ENCODE results near the gene TNS3. TPM values are rescaled to one million over a fixed set of nuclear protein-coding genes. Genes with fewer than 3 reads are reported as not detected.

TNS3 gene
- total and polyA plus RNA-seq, 7 donors = 17.4 to 43.8 (median 28.8) TPM

DNA sequence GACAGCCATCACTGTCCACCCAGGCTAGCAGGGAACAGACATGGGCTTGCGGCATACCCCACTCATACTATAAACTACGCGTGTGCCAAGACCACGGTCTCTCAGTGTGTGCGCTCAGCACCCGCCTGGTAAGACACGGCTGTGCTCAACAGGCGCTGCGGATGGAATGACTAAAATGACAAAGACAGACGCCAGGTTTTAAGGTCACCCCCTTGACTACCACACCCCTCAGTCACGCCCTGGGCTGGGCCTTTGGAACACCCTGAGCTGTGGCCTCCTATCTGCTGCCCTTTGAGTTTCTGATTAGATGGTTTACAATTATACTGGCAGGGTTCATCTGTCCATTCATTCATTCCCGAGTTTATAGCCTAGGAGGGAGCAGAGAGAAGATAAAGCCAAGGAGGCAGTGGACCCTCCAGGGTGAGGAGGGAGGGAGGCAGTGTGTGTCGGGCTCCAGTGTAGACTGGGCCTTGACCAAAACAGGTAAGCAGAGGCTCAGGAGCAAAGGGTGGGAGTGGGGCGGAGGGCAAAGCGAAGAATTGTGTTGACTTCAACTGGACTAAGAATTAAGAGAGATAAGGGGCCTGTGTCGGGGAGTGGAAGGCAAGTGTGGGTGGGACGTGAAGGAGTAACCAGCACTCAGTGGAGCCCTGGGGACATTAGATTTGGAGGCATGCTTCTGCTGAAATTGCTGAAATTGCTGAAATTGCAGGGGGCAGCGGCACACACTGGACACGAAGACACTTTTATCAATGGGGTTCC is 35.0 kb downstream of the TNS3 start:
- Histone ChIP-seq H3K4me3 (no peak overlapping the region), H3K27me3 (no peaks in the 10 kb centered on the region), H3K27ac (no peak overlapping the region), H3K36me3 (no peaks in the 10 kb centered on the region), H3K9me3 (no peaks in the 10 kb centered on the region), H3K4me1 (peaks cover 0 to 16% (median 6%) of the 10 kb centered on the region in 4 donors)
- WGBS, 2 donors = 34 to 75% methylated on average over 19 of the region's 19 CpGs
- DNase-seq = no peak
- intact Hi-C loops (cut with DNase I) = no loop called here
- TF ChIP-seq POLR2A (IDR thresholded peaks at IDR 0.05) (no peak), POLR2AphosphoS5 (IDR thresholded peaks at IDR 0.05) (no peak), EP300 (IDR thresholded peaks at IDR 0.05) (no peak)
- TF ChIP-seq, protein P1, sequence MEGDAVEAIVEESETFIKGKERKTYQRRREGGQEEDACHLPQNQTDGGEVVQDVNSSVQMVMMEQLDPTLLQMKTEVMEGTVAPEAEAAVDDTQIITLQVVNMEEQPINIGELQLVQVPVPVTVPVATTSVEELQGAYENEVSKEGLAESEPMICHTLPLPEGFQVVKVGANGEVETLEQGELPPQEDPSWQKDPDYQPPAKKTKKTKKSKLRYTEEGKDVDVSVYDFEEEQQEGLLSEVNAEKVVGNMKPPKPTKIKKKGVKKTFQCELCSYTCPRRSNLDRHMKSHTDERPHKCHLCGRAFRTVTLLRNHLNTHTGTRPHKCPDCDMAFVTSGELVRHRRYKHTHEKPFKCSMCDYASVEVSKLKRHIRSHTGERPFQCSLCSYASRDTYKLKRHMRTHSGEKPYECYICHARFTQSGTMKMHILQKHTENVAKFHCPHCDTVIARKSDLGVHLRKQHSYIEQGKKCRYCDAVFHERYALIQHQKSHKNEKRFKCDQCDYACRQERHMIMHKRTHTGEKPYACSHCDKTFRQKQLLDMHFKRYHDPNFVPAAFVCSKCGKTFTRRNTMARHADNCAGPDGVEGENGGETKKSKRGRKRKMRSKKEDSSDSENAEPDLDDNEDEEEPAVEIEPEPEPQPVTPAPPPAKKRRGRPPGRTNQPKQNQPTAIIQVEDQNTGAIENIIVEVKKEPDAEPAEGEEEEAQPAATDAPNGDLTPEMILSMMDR (IDR thresholded peaks at IDR 0.05) = no peak

- H3K9me3 ChIP-seq = no peaks in the 10 kb centered on the region
- TF ChIP-seq, protein P1 (IDR thresholded peaks at IDR 0.05) = no peak
- TF ChIP-seq POLR2A (IDR thresholded peaks at IDR 0.05) (no peak), EP300 (IDR thresholded peaks at IDR 0.05) (no peak), POLR2AphosphoS5 (IDR thresholded peaks at IDR 0.05) (no peak)
- H3K27ac ChIP-seq = no peak overlapping the region
- no peak overlapping the region for H3K4me3 ChIP-seq
- no peaks in the 10 kb centered on the region for H3K27me3 ChIP-seq
- no peak for DNase-seq
- H3K4me1 ChIP-seq = peaks cover 0 to 9% (median 2%) of the 10 kb centered on the region in 4 donors
- WGBS, 2 donors = 90 to 95% methylated on average over 14 of the region's 14 CpGs
- H3K36me3 ChIP-seq = no peaks in the 10 kb centered on the region
- intact Hi-C loops (cut with DNase I) = no loop called here
Measured at GRCh38 chr7:47546171-47546570, 35.7 kb downstream of the TNS3 start.

GRCh38 chr7:47544416-47544815 is 37.5 kb downstream of the TNS3 start:
- H3K27me3 ChIP-seq = no peaks in the 10 kb centered on the region
- H3K4me3 ChIP-seq = no peak overlapping the region
- peaks cover 0 to 7% (median 2%) of the 10 kb centered on the region in 4 donors for H3K4me1 ChIP-seq
- no peaks in the 10 kb centered on the region for H3K36me3 ChIP-seq
- H3K9me3 ChIP-seq = no peaks in the 10 kb centered on the region
- no peak for DNase-seq
- H3K27ac ChIP-seq = no peak overlapping the region
- WGBS, 2 donors = 74 to 88% methylated on average over 3 of the region's 3 CpGs
- no peak for TF ChIP-seq POLR2A (IDR thresholded peaks at IDR 0.05)
- intact Hi-C loops (cut with DNase I) = no loop called here

GRCh38 chr7:47543714-47544113 is 38.2 kb downstream of the TNS3 start:
- intact Hi-C loops (cut with DNase I) = no loop called here
- no peak for DNase-seq
- peaks cover 0 to 10% (median 5%) of the 10 kb centered on the region in 4 donors for H3K4me1 ChIP-seq
- H3K27me3 ChIP-seq = no peaks in the 10 kb centered on the region
- no peaks in the 10 kb centered on the region for H3K9me3 ChIP-seq
- H3K36me3 ChIP-seq = no peaks in the 10 kb centered on the region
- no peak overlapping the region for H3K4me3 ChIP-seq
- H3K27ac ChIP-seq = no peak overlapping the region
- TF ChIP-seq POLR2AphosphoS5 (IDR thresholded peaks at IDR 0.05) (no peak), POLR2A (IDR thresholded peaks at IDR 0.05) (no peak), EP300 (IDR thresholded peaks at IDR 0.05) (no peak)
- TF ChIP-seq, protein P1 (IDR thresholded peaks at IDR 0.05) = no peak
- 62 to 72% methylated on average over 6 of the region's 6 CpGs for WGBS, 2 donors

DNA sequence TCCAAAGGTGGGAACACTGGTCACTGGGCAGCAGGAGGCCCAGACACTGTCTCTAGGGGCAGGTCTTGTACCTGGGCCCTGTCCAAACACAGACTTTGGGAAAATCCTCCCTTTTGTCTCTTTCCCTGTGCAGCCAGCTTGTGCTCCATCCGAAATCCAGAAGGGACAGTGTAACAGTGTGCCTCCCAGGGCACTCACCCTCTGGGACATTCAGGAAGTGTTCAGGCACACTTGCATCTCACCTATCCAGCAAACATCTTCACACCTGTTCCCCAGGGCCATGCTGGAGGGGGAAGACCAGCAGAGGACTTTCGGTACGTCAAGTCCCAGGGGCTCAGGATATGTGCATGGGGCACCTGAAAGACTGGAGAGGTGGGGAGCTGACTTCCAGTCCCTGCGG is 38.9 kb downstream of the TNS3 start:
- no peak for DNase-seq
- H3K9me3 ChIP-seq = no peaks in the 10 kb centered on the region
- intact Hi-C loops (cut with DNase I) = no loop called here
- H3K27ac ChIP-seq = no peak overlapping the region
- WGBS, 2 donors = 93 to 97% methylated on average over 4 of the region's 4 CpGs
- no peaks in the 10 kb centered on the region for H3K36me3 ChIP-seq
- H3K4me1 ChIP-seq = peaks cover 0 to 16% (median 10%) of the 10 kb centered on the region in 4 donors
- no peaks in the 10 kb centered on the region for H3K27me3 ChIP-seq
- TF ChIP-seq POLR2A (IDR thresholded peaks at IDR 0.05) (no peak), EP300 (IDR thresholded peaks at IDR 0.05) (no peak), POLR2AphosphoS5 (IDR thresholded peaks at IDR 0.05) (no peak)
- TF ChIP-seq, protein P1 (IDR thresholded peaks at IDR 0.05) = no peak
- no peak overlapping the region for H3K4me3 ChIP-seq
